HG03139 (cell line): Measurements from ENCODE around the gene CASK.
"Not testable (repeated sequence)": the region's sequence is repeated elsewhere in the genome, so short reads cannot be mapped to it uniquely, and the experiment has no call there.

Experiments used
- ATAC-seq: cut with Tn5 transposase; IDR thresholded peaks from one replicate; pipeline ENCODE4 v1.9.1; 2021; ENCODE audit not compliant: unreplicated experiment

The CASK gene

GRCh38 chrX:41655631-41656030, 267.7 kb downstream of the CASK start:
- ATAC-seq: no peak

- ATAC-seq: no peak
Observed at GRCh38 chrX:41655101-41655500, 268.3 kb downstream of the CASK start.

- no peak for ATAC-seq
Observed at GRCh38 chrX:41653125-41653524, 270.2 kb downstream of the CASK start.

- not testable (repeated sequence) for ATAC-seq
Observed at GRCh38 chrX:41646201-41646600, 277.2 kb downstream of the CASK start.

- no peak for ATAC-seq
Observed at GRCh38 chrX:41634284-41634683, 289.1 kb downstream of the CASK start.

- no peak for ATAC-seq
Observed at GRCh38 chrX:41630091-41630490, 293.3 kb downstream of the CASK start.

- no peak for ATAC-seq
Observed at GRCh38 chrX:41629539-41629938, 293.8 kb downstream of the CASK start.

GRCh38 chrX:41621222-41621723, 302.1 kb downstream of the CASK start:
- ATAC-seq: no peak

- ATAC-seq: no peak
Observed at GRCh38 chrX:41619221-41619620, 304.1 kb downstream of the CASK start.

GRCh38 chrX:41616935-41617334, 306.4 kb downstream of the CASK start:
- ATAC-seq: no peak

- ATAC-seq: no peak
Observed at GRCh38 chrX:41616255-41616654, 307.1 kb downstream of the CASK start.

- ATAC-seq: no peak
Observed at GRCh38 chrX:41608244-41608643, 315.1 kb downstream of the CASK start.

- no peak for ATAC-seq
Observed at GRCh38 chrX:41607264-41607832, 316.0 kb downstream of the CASK start.

GRCh38 chrX:41606057-41606456, 317.3 kb downstream of the CASK start:
- ATAC-seq: not testable (repeated sequence)

GRCh38 chrX:41604766-41605543, 318.4 kb downstream of the CASK start:
- ATAC-seq: no peak

GRCh38 chrX:41604177-41604576, 319.2 kb downstream of the CASK start:
- ATAC-seq: no peak

GRCh38 chrX:41603596-41603995, 319.8 kb downstream of the CASK start:
- no peak for ATAC-seq

GRCh38 chrX:41602816-41603345, 320.5 kb downstream of the CASK start:
- no peak for ATAC-seq

GRCh38 chrX:41600291-41600690, 323.1 kb downstream of the CASK start:
- no peak for ATAC-seq

- no peak for ATAC-seq
Observed at GRCh38 chrX:41599507-41599906, 323.8 kb downstream of the CASK start.

- peak; percentile 84 for ATAC-seq
Observed at GRCh38 chrX:41596596-41596995, 326.8 kb downstream of the CASK start.

- no peak for ATAC-seq
Observed at GRCh38 chrX:41594634-41595033, 328.7 kb downstream of the CASK start.
